Endothelial cell of umbilical vein (primary cell): ENCODE results near the gene DNAJB9. TPM values are rescaled to one million over a fixed set of nuclear protein-coding genes. Genes with fewer than 3 reads are reported as not detected.

Source experiments
- BruUV-seq: library from RNA; stranded (reverse); fragments of 400-500 nt; replicated peaks from 2 replicates; lab custom pipeline; 2021; lab: Mats Ljungman, UMichigan
- CTCF ChIA-PET: fragments of 300-600, 350-600 bp; sonication (Branson Sonifier 250); formaldehyde crosslinking; loops from one replicate; lab custom pipeline; 2021; ENCODE audit warnings: antibody characterized with exemption, inconsistent platforms; lab: Charles Lee
- POLR2A ChIA-PET: fragments of 300-600, 350-600 bp; sonication (Branson Sonifier 250); formaldehyde crosslinking; loops from one replicate; lab custom pipeline; 2021; ENCODE audit warnings: antibody characterized with exemption, inconsistent platforms; lab: Charles Lee
- DNase-seq: peaks from one replicate; pipeline ENCODE4 v3.0.0-alpha.2; 2011; ENCODE audit warnings: low read depth, low spot score
- FAIRE-seq: peaks from 2 replicates; lab custom pipeline; 2011; peaks lifted over from hg19 to GRCh38; lab: Jason Lieb, UNC
- H2AFZ ChIP-seq: 2 replicates; pipeline ENCODE4 v1.6.0; 2012; ENCODE audit warnings: low read depth, low read length, control low read depth, inconsistent platforms
- H3K27ac ChIP-seq: 2 replicates; pipeline ENCODE4 v1.5.1; 2011; ENCODE audit warnings: low read depth, mild to moderate bottlenecking, control low read depth, low read length, moderate library complexity; ENCODE audit not compliant: insufficient read depth
- H3K27me3 ChIP-seq, 2 experiments: 2 replicates each; pipeline versions ENCODE4 v1.6.0 to v1.6.1; 2011; ENCODE audit warnings: low read length in 2 of 2, mixed read lengths in 1 of 2; ENCODE audit not compliant: control insufficient read depth in 2 of 2, insufficient read depth in 2 of 2
- H3K36me3 ChIP-seq, 2 experiments: 2 replicates in 1 of 2; 3 replicates in 1 of 2; pipeline ENCODE4 v1.5.1; 2011; ENCODE audit warnings: low read length in 2 of 2, mild to moderate bottlenecking in 1 of 2, moderate library complexity in 1 of 2; ENCODE audit not compliant: control insufficient read depth in 2 of 2, insufficient read depth in 2 of 2; ENCODE audit errors: extremely low read depth in 1 of 2
- H3K4me1 ChIP-seq: 3 replicates; pipeline ENCODE4 v1.5.1; 2011; ENCODE audit warnings: mild to moderate bottlenecking, low read length; ENCODE audit not compliant: control insufficient read depth, insufficient read depth; ENCODE audit errors: extremely low read depth
- H3K4me2 ChIP-seq: 2 replicates; pipeline ENCODE4 v1.6.1; 2011; ENCODE audit warnings: low read length, control low read depth, mixed read lengths; ENCODE audit not compliant: insufficient read depth
- H3K4me3 ChIP-seq, 3 experiments: fragments of 200-600 bp in 1 of 3; sonication (generic), shearing (Covaris generic) in 1 of 3; replicated peaks in 1 of 3; 2 replicates each; pipeline ENCODE4 v1.5.1; 2011 to 2016; ENCODE audit warnings: control low read depth in 3 of 3, low read length in 3 of 3, mild to moderate bottlenecking in 2 of 3, inconsistent platforms in 1 of 3, low read depth in 1 of 3, moderate library complexity in 1 of 3; ENCODE audit not compliant: insufficient read depth in 1 of 3
- H3K79me2 ChIP-seq: 2 replicates; pipeline ENCODE4 v1.6.0; 2012; ENCODE audit warnings: low read length, inconsistent platforms; ENCODE audit not compliant: control insufficient read depth, insufficient read depth
- H3K9ac ChIP-seq: replicated peaks from 2 replicates; pipeline ENCODE3; 2011; ENCODE audit warnings: low read length, control low read depth; ENCODE audit not compliant: insufficient read depth; ENCODE audit errors: extremely low read depth
- H3K9me1 ChIP-seq: replicated peaks from 3 replicates; pipeline ENCODE4 v1.6.0; 2011; ENCODE audit warnings: mild to moderate bottlenecking, low read length; ENCODE audit not compliant: control insufficient read depth, insufficient read depth; ENCODE audit errors: extremely low read depth
- H3K9me3 ChIP-seq: replicated peaks from 2 replicates; pipeline ENCODE4 v1.5.1; 2012; ENCODE audit warnings: low read length, inconsistent platforms; ENCODE audit not compliant: control insufficient read depth, insufficient read depth
- H4K20me1 ChIP-seq: replicated peaks from 2 replicates; pipeline ENCODE3; 2011; ENCODE audit warnings: mild to moderate bottlenecking, low read length; ENCODE audit not compliant: control insufficient read depth, insufficient read depth; ENCODE audit errors: extremely low read depth
- EZH2 ChIP-seq: IDR thresholded peaks from 2 replicates; pipeline ENCODE4 v1.6.1; 2012; ENCODE audit warnings: borderline replicate concordance, low read depth, mild to moderate bottlenecking, moderate library complexity, low read length, inconsistent platforms; ENCODE audit not compliant: severe bottlenecking
- FOS ChIP-seq: IDR thresholded peaks from 2 replicates; pipeline ENCODE4 v1.6.1; 2011; ENCODE audit warnings: mild to moderate bottlenecking, low read length, moderate library complexity, borderline replicate concordance; ENCODE audit not compliant: insufficient read depth
- GATA2 ChIP-seq: IDR thresholded peaks from 2 replicates; pipeline ENCODE4 v1.7.0; 2011; ENCODE audit warnings: low read depth, mild to moderate bottlenecking, moderate library complexity, mixed read lengths, low read length; ENCODE audit not compliant: insufficient read length, insufficient read depth
- JUN ChIP-seq: IDR thresholded peaks from 2 replicates; pipeline ENCODE4 v1.6.1; 2011; ENCODE audit warnings: borderline replicate concordance, low read depth; ENCODE audit not compliant: insufficient read length, insufficient read depth
- MAX ChIP-seq: IDR thresholded peaks from 2 replicates; pipeline ENCODE4 v1.6.1; 2011; ENCODE audit not compliant: insufficient read depth, insufficient read length
- MYC ChIP-seq: IDR thresholded peaks from one replicate; pipeline ENCODE4 v1.6.1; 2011; ENCODE audit warnings: mild to moderate bottlenecking, low read depth, low read length
- POLR2A ChIP-seq: IDR thresholded peaks from 2 replicates; pipeline ENCODE4 v1.6.1; 2012; ENCODE audit warnings: low read depth, mild to moderate bottlenecking, control low read depth, low read length
- POLR2AphosphoS5 ChIP-seq: IDR thresholded peaks from 2 replicates; pipeline ENCODE4 v1.6.1; 2012; ENCODE audit warnings: low read depth, mild to moderate bottlenecking, control low read depth, low read length, moderate library complexity; ENCODE audit not compliant: insufficient read depth
- dilution Hi-C: fragments of 300-500 bp; cut with MboI; formaldehyde crosslinking; loops from one replicate; pipeline ENCODE4 v1.15.0; 2019; ENCODE audit warnings: low sequenced_read_pairs; ENCODE audit not compliant: extremely low pct_ligation_motif_present
- intact Hi-C: fragments of 100-400 bp; cut with micrococcal nuclease; formaldehyde crosslinking; loops from one replicate; pipeline ENCODE4 v1.10.0; 2022
- polyA plus RNA-seq, 4 experiments: library from polyadenylated mRNA; depleted of rRNA in 3 of 4; stranded (reverse) in 3 of 4; unstranded in 1 of 4; fragments of >200 nt; gene quantifications; 2 replicates each; pipeline versions ENCODE4 v1.2.1 to v1.2.3, GENCODE V29; 2011 to 2012; ENCODE audit warnings: missing spikeins in 1 of 4
- total RNA-seq: library from RNA; stranded (reverse); gene quantifications from 2 replicates; pipeline ENCODE4 v1.2.3, GENCODE V29; 2021
- TF ChIP-seq, protein P1 (sequence below), 2 donors: IDR thresholded peaks; 1 replicate in 1 of 2; 2 replicates in 1 of 2; pipeline ENCODE4 v1.5.1; 2011; ENCODE audit warnings: low read length in 2 of 2, mild to moderate bottlenecking in 2 of 2, moderate library complexity in 2 of 2, control low read depth in 1 of 2, inconsistent platforms in 1 of 2, low read depth in 1 of 2; ENCODE audit not compliant: insufficient read depth in 1 of 2; ENCODE audit errors: extremely low read depth in 1 of 2

The DNAJB9 gene
- total and polyA plus RNA-seq, 2 donors (not counting 3 experiments of a cell fraction or from before 2014, with no cell fraction given), result 11.7 to 11.9 TPM

GRCh38 chr7:108522780-108523179, 46.9 kb upstream of the DNAJB9 start:
- DNase-seq (no peak), FAIRE-seq (no peak)
- H3K27me3 ChIP-seq, result no peaks in the 10 kb centered on the region
- H3K9ac ChIP-seq, result no peak overlapping the region
- peaks cover 17% of the 10 kb centered on the region for H3K4me1 ChIP-seq
- no peaks in the 10 kb centered on the region for H4K20me1 ChIP-seq
- no peak for TF ChIP-seq FOS
- TF ChIP-seq MAX, result no peak
- TF ChIP-seq GATA2, result no peak
- no peak for TF ChIP-seq EZH2
- TF ChIP-seq, protein P1, sequence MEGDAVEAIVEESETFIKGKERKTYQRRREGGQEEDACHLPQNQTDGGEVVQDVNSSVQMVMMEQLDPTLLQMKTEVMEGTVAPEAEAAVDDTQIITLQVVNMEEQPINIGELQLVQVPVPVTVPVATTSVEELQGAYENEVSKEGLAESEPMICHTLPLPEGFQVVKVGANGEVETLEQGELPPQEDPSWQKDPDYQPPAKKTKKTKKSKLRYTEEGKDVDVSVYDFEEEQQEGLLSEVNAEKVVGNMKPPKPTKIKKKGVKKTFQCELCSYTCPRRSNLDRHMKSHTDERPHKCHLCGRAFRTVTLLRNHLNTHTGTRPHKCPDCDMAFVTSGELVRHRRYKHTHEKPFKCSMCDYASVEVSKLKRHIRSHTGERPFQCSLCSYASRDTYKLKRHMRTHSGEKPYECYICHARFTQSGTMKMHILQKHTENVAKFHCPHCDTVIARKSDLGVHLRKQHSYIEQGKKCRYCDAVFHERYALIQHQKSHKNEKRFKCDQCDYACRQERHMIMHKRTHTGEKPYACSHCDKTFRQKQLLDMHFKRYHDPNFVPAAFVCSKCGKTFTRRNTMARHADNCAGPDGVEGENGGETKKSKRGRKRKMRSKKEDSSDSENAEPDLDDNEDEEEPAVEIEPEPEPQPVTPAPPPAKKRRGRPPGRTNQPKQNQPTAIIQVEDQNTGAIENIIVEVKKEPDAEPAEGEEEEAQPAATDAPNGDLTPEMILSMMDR (IDR thresholded peaks at IDR 0.05; ENCODE audit: extremely low read depth in 1 of 2, insufficient read depth in 1 of 2, low read depth in 1 of 2, low read length in 2 of 2), result no peak
- TF ChIP-seq POLR2AphosphoS5, result no peak
- no peak for TF ChIP-seq POLR2A
- TF ChIP-seq MYC, result no peak
- no peak for TF ChIP-seq JUN
- no peak overlapping the region for H3K4me3 ChIP-seq
- H3K27ac ChIP-seq, result no peak overlapping the region
- dilution Hi-C loops, result no loop called here
- H3K9me1 ChIP-seq, result no peaks in the 10 kb centered on the region
- BruUV-seq, result no TSS peak
- intact Hi-C loops, result no loop called here
- no peak overlapping the region for H2AFZ ChIP-seq
- peaks cover 31% of the 10 kb centered on the region for H3K79me2 ChIP-seq
- H3K36me3 ChIP-seq, result peaks cover 0 to 2% of the 10 kb centered on the region in 2 experiments
- no peak overlapping the region for H3K4me2 ChIP-seq
- CTCF ChIA-PET, result interaction anchor here (1.4 kb wide), 1 partner anchor 21 kb away, joined by 3 read pairs; no protein-coding TSS in a partner anchor
- H3K9me3 ChIP-seq, result no peaks in the 10 kb centered on the region
- POLR2A ChIA-PET, result no interaction called here
